Measurements from ENCODE around the gene SLC31A1. TPM values are rescaled to one million over a fixed set of nuclear protein-coding genes. Genes with fewer than 3 reads are reported as not detected.

Gene SLC31A1
- total RNA-seq, 4 donors from 2014 or later: 0.51 to 20.6 (median 10.6) TPM

GRCh38 chr9:113186137-113186755, 35.1 kb upstream of the SLC31A1 start:
- Histone ChIP-seq H3K36me3 (no peaks in the 10 kb centered on the region), H3K4me3 (no peak overlapping the region), H3K27me3 (no peaks in the 10 kb centered on the region), H3K27ac (no peak overlapping the region), H3K4me1 (no peaks in the 10 kb centered on the region), H3K9me3 (no peaks in the 10 kb centered on the region)
- intact Hi-C loops (cut with DNase I; ENCODE audit: low total_unique reads): no loop called here
- no peak for DNase-seq
- TF ChIP-seq POLR2A (IDR thresholded peaks at IDR 0.05) (no peak), CTCF (IDR thresholded peaks at IDR 0.05) (no peak)

GRCh38 chr9:113187929-113188595, 33.3 kb upstream of the SLC31A1 start:
- DNase-seq: peak in 1 of 2 donors; percentile 27
- no peak for TF ChIP-seq CTCF (IDR thresholded peaks at IDR 0.05)
- no peak for TF ChIP-seq POLR2A (IDR thresholded peaks at IDR 0.05)
- Histone ChIP-seq H3K9me3 (no peaks in the 10 kb centered on the region), H3K27me3 (no peaks in the 10 kb centered on the region), H3K27ac (peak overlapping the region in 1 of 2 donors; percentile 0), H3K36me3 (no peaks in the 10 kb centered on the region), H3K4me1 (no peaks in the 10 kb centered on the region), H3K4me3 (no peak overlapping the region)
- intact Hi-C loops (cut with DNase I; ENCODE audit: low total_unique reads): no loop called here

- H3K9me3 ChIP-seq: no peaks in the 10 kb centered on the region
- intact Hi-C loops (cut with DNase I; ENCODE audit: low total_unique reads): no loop called here
- H3K36me3 ChIP-seq: no peaks in the 10 kb centered on the region
- no peaks in the 10 kb centered on the region for H3K27me3 ChIP-seq
- TF ChIP-seq POLR2A (IDR thresholded peaks at IDR 0.05) (no peak), CTCF (IDR thresholded peaks at IDR 0.05) (no peak)
- no peak overlapping the region for H3K4me3 ChIP-seq
- H3K27ac ChIP-seq: no peak overlapping the region
- DNase-seq: no peak
- no peaks in the 10 kb centered on the region for H3K4me1 ChIP-seq
These were observed 28.9 kb upstream of the SLC31A1 start for GRCh38 chr9:113192455-113192854.

GRCh38 chr9:113199683-113200329, 21.5 kb upstream of the SLC31A1 start:
- Histone ChIP-seq H3K4me3 (no peak overlapping the region), H3K36me3 (no peaks in the 10 kb centered on the region), H3K27me3 (no peaks in the 10 kb centered on the region), H3K4me1 (no peaks in the 10 kb centered on the region), H3K9me3 (no peaks in the 10 kb centered on the region), H3K27ac (no peak overlapping the region)
- no peak for DNase-seq
- no peak for TF ChIP-seq POLR2A (IDR thresholded peaks at IDR 0.05)
- TF ChIP-seq CTCF (IDR thresholded peaks at IDR 0.05): no peak
- intact Hi-C loops (cut with DNase I; ENCODE audit: low total_unique reads): no loop called here

- Histone ChIP-seq H3K4me1 (no peaks in the 10 kb centered on the region), H3K27me3 (no peaks in the 10 kb centered on the region), H3K27ac (no peak overlapping the region), H3K9me3 (no peaks in the 10 kb centered on the region), H3K36me3 (no peaks in the 10 kb centered on the region), H3K4me3 (no peak overlapping the region)
- intact Hi-C loops (cut with DNase I; ENCODE audit: low total_unique reads): no loop called here
- DNase-seq: no peak
- TF ChIP-seq POLR2A (IDR thresholded peaks at IDR 0.05): no peak
- no peak for TF ChIP-seq CTCF (IDR thresholded peaks at IDR 0.05)
These were observed 15.9 kb upstream of the SLC31A1 start for GRCh38 chr9:113205432-113205831.
